C4-2B (cell line): ENCODE data around the gene CD69.
"Not testable (repeated sequence)": the region's sequence is repeated elsewhere in the genome, so short reads cannot be mapped to it uniquely, and the experiment has no call there.

Source experiments
- CTCF ChIP-seq: fragments of 450-650 bp; conservative IDR thresholded peaks from 2 replicates; pipeline ENCODE4 v1.5.1; 2017; ENCODE audit warnings: mild to moderate bottlenecking
- ZFX ChIP-seq: fragments of 450-650 bp; IDR thresholded peaks from 2 replicates; pipeline ENCODE4 v1.6.1; 2017

DNA sequence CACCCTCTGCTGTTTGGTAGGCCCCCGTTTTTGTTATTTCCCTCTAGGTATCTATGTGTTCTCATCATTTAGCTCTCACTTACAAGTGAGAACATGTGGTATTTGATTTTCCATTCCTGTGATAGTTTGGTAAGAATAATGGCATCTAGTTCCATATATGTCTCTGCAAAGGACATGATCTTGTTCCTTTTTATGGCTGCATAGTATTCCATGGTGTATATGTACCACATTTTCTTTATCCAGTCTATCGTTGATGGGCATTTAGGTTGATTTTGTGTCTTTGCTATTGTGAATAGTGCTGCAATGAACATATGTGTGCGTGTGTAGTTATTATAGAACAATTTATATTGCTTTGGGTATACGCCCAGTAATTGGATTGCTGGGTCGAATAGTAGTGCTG is 56.1 kb downstream of the CD69 start:
- not testable (repeated sequence) for TF ChIP-seq CTCF, ZFX
